Measurements from ENCODE around the gene TBC1D2B.

DNA sequence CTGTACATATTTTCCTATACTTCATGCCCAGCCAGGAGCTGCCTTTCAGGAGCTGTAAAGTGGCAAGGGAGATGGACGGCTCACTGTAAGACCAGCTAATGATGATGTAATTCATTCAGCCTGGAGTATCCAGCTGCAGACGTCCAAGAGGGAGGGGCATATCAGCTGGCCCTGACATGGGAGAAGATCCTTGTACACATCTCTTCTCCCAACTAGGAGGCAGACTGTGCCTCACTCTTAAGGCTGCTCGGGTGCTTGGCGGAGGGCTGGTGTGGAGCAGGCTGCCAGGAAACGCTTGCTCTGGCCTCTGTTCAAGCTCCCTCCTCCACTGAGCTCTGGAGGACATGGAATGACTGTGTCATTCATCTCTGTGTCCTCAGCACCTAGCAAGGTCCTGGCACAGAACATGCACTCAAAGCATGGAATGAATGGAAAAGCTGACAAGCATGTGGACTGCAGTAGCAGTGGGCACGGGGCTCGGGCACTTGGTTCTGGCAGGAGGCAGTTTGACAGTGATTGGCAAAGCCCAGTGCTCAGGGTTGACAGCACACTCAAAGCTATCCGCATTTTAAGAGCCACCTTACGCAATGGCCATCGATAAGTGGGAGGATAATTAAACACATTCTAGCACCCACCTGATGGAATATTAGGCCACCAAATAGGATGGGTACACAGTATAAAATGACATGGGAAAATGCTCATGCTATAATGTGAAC, 72.4 kb downstream of the TBC1D2B start:
- TF ChIP-seq, protein P1, sequence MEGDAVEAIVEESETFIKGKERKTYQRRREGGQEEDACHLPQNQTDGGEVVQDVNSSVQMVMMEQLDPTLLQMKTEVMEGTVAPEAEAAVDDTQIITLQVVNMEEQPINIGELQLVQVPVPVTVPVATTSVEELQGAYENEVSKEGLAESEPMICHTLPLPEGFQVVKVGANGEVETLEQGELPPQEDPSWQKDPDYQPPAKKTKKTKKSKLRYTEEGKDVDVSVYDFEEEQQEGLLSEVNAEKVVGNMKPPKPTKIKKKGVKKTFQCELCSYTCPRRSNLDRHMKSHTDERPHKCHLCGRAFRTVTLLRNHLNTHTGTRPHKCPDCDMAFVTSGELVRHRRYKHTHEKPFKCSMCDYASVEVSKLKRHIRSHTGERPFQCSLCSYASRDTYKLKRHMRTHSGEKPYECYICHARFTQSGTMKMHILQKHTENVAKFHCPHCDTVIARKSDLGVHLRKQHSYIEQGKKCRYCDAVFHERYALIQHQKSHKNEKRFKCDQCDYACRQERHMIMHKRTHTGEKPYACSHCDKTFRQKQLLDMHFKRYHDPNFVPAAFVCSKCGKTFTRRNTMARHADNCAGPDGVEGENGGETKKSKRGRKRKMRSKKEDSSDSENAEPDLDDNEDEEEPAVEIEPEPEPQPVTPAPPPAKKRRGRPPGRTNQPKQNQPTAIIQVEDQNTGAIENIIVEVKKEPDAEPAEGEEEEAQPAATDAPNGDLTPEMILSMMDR (IDR thresholded peaks at IDR 0.05) = peak in 1 of 7 experiments; percentile 34
- no peak for TF ChIP-seq EP300 (IDR thresholded peaks at IDR 0.05)

Measured in stomach (tissue), 4 donors.